GM23338 (cell line): ENCODE data around the gene KRT31. TPM values are rescaled to one million over a fixed set of nuclear protein-coding genes. Genes with fewer than 3 reads are reported as not detected.

Experiments
- ATAC-seq: fragments of 200-7000 bp; cut with Tn5 transposase; 3 replicates; pipeline ENCODE4 v1.9.1; 2020
- DNase-seq: peaks from one replicate; pipeline ENCODE4 v3.0.0-alpha.2; 2015; ENCODE audit warnings: low spot score
- H2AFZ ChIP-seq: fragments of 200-600 bp; sonication (generic); 2 replicates; pipeline ENCODE4 v1.8.0; 2016; ENCODE audit warnings: antibody characterized with exemption, mild to moderate bottlenecking, moderate library complexity
- H3F3A ChIP-seq: fragments of 200-600 bp; sonication (generic); replicated peaks from 2 replicates; pipeline ENCODE4 v1.8.0; 2017; ENCODE audit warnings: antibody characterized with exemption, mixed run types, low read depth
- H3K27ac ChIP-seq: fragments of 200-600 bp; sonication (generic); 2 replicates; pipeline ENCODE4 v1.6.1; 2016; ENCODE audit warnings: low read depth
- H3K27me3 ChIP-seq: fragments of 200-600 bp; sonication (generic); 2 replicates; pipeline ENCODE4 v1.8.0; 2016; ENCODE audit warnings: mild to moderate bottlenecking, mixed run types, moderate library complexity; ENCODE audit not compliant: insufficient read depth
- H3K36me3 ChIP-seq: fragments of 200-600 bp; sonication (generic); 2 replicates; pipeline ENCODE4 v1.8.0; 2016; ENCODE audit warnings: mild to moderate bottlenecking; ENCODE audit not compliant: insufficient read depth
- H3K4me1 ChIP-seq: fragments of 200-600 bp; sonication (generic); 2 replicates; pipeline ENCODE4 v1.8.0; 2016; ENCODE audit warnings: mild to moderate bottlenecking, moderate library complexity; ENCODE audit not compliant: insufficient read depth
- H3K4me2 ChIP-seq: fragments of 200-600 bp; sonication (generic); 2 replicates; pipeline ENCODE4 v1.7.1; 2017; ENCODE audit warnings: mixed run types
- H3K4me3 ChIP-seq: fragments of 200-600 bp; sonication (generic); 2 replicates; pipeline ENCODE4 v1.6.1; 2016; ENCODE audit warnings: mixed run types
- H3K79me2 ChIP-seq: fragments of 200-600 bp; sonication (generic); replicated peaks from 2 replicates; pipeline ENCODE4 v1.8.0; 2017; ENCODE audit warnings: mild to moderate bottlenecking; ENCODE audit not compliant: insufficient read depth
- H3K9me2 ChIP-seq: fragments of 200-600 bp; sonication (generic); 2 replicates; pipeline ENCODE4 v1.8.0; 2017; ENCODE audit not compliant: insufficient read depth
- H4K20me1 ChIP-seq: fragments of 200-600 bp; sonication (generic); replicated peaks from 2 replicates; pipeline ENCODE4 v1.8.0; 2017; ENCODE audit warnings: mild to moderate bottlenecking; ENCODE audit not compliant: insufficient read depth
- H3K27ac Mint-ChIP-seq: 2 replicates; pipeline ENCODE4 v1.8.0; 2020; ENCODE audit warnings: inconsistent platforms, mild to moderate bottlenecking, moderate library complexity, mixed read lengths
- H3K27me3 Mint-ChIP-seq: 3 replicates; pipeline ENCODE4 v1.8.0; 2022; ENCODE audit warnings: low read depth, mild to moderate bottlenecking, moderate library complexity, mixed read lengths, inconsistent platforms; ENCODE audit not compliant: insufficient read depth, poor library complexity
- H3K36me3 Mint-ChIP-seq: 3 replicates; pipeline ENCODE4 v1.8.0; 2021; ENCODE audit warnings: low read depth, mild to moderate bottlenecking, inconsistent platforms, moderate library complexity, mixed read lengths
- H3K4me1 Mint-ChIP-seq: 3 replicates; pipeline ENCODE4 v1.8.0; 2020; ENCODE audit warnings: mild to moderate bottlenecking, inconsistent platforms, mixed read lengths
- H3K4me3 Mint-ChIP-seq: 3 replicates; pipeline ENCODE4 v1.8.0; 2021; ENCODE audit warnings: moderate library complexity, mild to moderate bottlenecking, inconsistent platforms, mixed read lengths
- H3K9me3 Mint-ChIP-seq: 3 replicates; pipeline ENCODE4 v1.8.0; 2020; ENCODE audit warnings: moderate library complexity, mild to moderate bottlenecking, inconsistent platforms, mixed read lengths
- ETS1 ChIP-seq: IDR thresholded peaks from 2 replicates; pipeline ENCODE4 v1.6.1; 2016; ENCODE audit warnings: antibody characterized with exemption
- EZH2 ChIP-seq: fragments of 200-600 bp; sonication (generic); IDR thresholded peaks from one replicate; pipeline ENCODE4 v1.8.0; 2017; ENCODE audit warnings: antibody characterized with exemption, mild to moderate bottlenecking, low read depth; ENCODE audit not compliant: unreplicated experiment
- NANOG ChIP-seq: IDR thresholded peaks from 2 replicates; pipeline ENCODE4 v1.6.1; 2016; ENCODE audit warnings: antibody characterized with exemption, borderline replicate concordance
- POLR2AphosphoS5 ChIP-seq: IDR thresholded peaks from 2 replicates; pipeline ENCODE4 v1.6.1; 2016; ENCODE audit warnings: antibody characterized with exemption, low read depth
- REST ChIP-seq: IDR thresholded peaks from one replicate; pipeline ENCODE4 v1.6.1; 2018; ENCODE audit warnings: antibody characterized with exemption; ENCODE audit not compliant: unreplicated experiment
- STAT1 ChIP-seq: IDR thresholded peaks from one replicate; pipeline ENCODE4 v1.6.1; 2016; ENCODE audit warnings: antibody characterized with exemption; ENCODE audit not compliant: unreplicated experiment
- ZNF331 ChIP-seq: fragments of 250-450 bp; sonication (Bioruptor Pico); IDR thresholded peaks from 2 replicates; pipeline ENCODE4 v1.5.0; 2020; ENCODE audit warnings: low read depth, mild to moderate bottlenecking, moderate library complexity
- ZNF462 ChIP-seq: fragments of 250-450 bp; sonication (Bioruptor Pico); IDR thresholded peaks from 2 replicates; pipeline ENCODE4 v1.5.0; 2020; ENCODE audit warnings: mild to moderate bottlenecking, moderate library complexity
- polyA plus RNA-seq: library from polyadenylated mRNA; unstranded; fragments of >200 nt; fragmentation: Nextera tagmentation; extraction: Ambion mirVana; gene quantifications from 2 replicates; pipeline ENCODE4 v1.2.1, GENCODE V29; 2016
- total RNA-seq: library from RNA; depleted of rRNA; stranded (reverse); fragments of >200 nt; shearing (Covaris generic); gene quantifications from 2 replicates; pipeline ENCODE4 v1.2.3, GENCODE V29; 2014

Gene KRT31
- total and polyA plus RNA-seq, 2 experiments from 2014 or later: not detected

- DNase-seq (no peak), ATAC-seq (no peak)
- no peak overlapping the region for H3K4me3 ChIP-seq
- H3K27ac ChIP-seq: no peak overlapping the region
- H4K20me1 ChIP-seq: no peaks in the 10 kb centered on the region
- no peak overlapping the region for H3K4me3 Mint-ChIP-seq
- peaks cover 4% of the 10 kb centered on the region for H3K27me3 Mint-ChIP-seq
- no peaks in the 10 kb centered on the region for H3F3A ChIP-seq
- peaks cover 9% of the 10 kb centered on the region; the same call in 1 of the 3 replicates for H3K9me3 Mint-ChIP-seq
- no peaks in the 10 kb centered on the region for H3K79me2 ChIP-seq
- H3K36me3 Mint-ChIP-seq: no peaks in the 10 kb centered on the region
- H3K36me3 ChIP-seq: no peaks in the 10 kb centered on the region
- no peaks in the 10 kb centered on the region; the same call in 1 of the 2 replicates for H3K9me2 ChIP-seq
- no peak overlapping the region for H3K27ac Mint-ChIP-seq
- H3K4me1 Mint-ChIP-seq: no peaks in the 10 kb centered on the region
- H3K27me3 ChIP-seq: no peaks in the 10 kb centered on the region
- no peak overlapping the region for H2AFZ ChIP-seq
- H3K4me2 ChIP-seq: no peak overlapping the region
- TF ChIP-seq EZH2: no peak
- TF ChIP-seq ZNF462 (CRISPR knock-in tag): no peak
- no peaks in the 10 kb centered on the region for H3K4me1 ChIP-seq
These were observed 37.0 kb downstream of the KRT31 start for GRCh38 chr17:41360296-41360995.

- Mint-ChIP-seq H3K27me3 (peaks cover 3% of the 10 kb centered on the region), H3K27ac (no peak overlapping the region), H3K4me1 (no peaks in the 10 kb centered on the region), H3K4me3 (no peak overlapping the region), H3K9me3 (no peaks in the 10 kb centered on the region), H3K36me3 (no peaks in the 10 kb centered on the region)
- ATAC-seq (no peak), DNase-seq (no peak)
- H3K79me2 ChIP-seq: no peaks in the 10 kb centered on the region
- no peak overlapping the region for H3K4me2 ChIP-seq
- no peak overlapping the region for H3K27ac ChIP-seq
- no peaks in the 10 kb centered on the region for H3F3A ChIP-seq
- no peak overlapping the region for H2AFZ ChIP-seq
- H3K4me1 ChIP-seq: no peaks in the 10 kb centered on the region
- H3K4me3 ChIP-seq: no peak overlapping the region
- peaks cover 6% of the 10 kb centered on the region; the same call in 1 of the 2 replicates for H3K9me2 ChIP-seq
- H3K27me3 ChIP-seq: no peaks in the 10 kb centered on the region
- no peaks in the 10 kb centered on the region for H4K20me1 ChIP-seq
- no peaks in the 10 kb centered on the region for H3K36me3 ChIP-seq
- TF ChIP-seq STAT1: no peak
- TF ChIP-seq ZNF331 (CRISPR knock-in tag): no peak
- TF ChIP-seq POLR2AphosphoS5: no peak
- TF ChIP-seq NANOG: no peak
- TF ChIP-seq ETS1: no peak
- TF ChIP-seq REST: no peak
These were observed 42.9 kb downstream of the KRT31 start for GRCh38 chr17:41354536-41354935.
